Ascending aorta (tissue), 2 donors: Measurements from ENCODE around the gene ZNF41. TPM values are rescaled to one million over a fixed set of nuclear protein-coding genes. Genes with fewer than 3 reads are reported as not detected.
A peak's percentile ranks its signal among the peaks of the same experiment; 100 is the strongest.
"Not testable (repeated sequence)": the region's sequence is repeated elsewhere in the genome, so short reads cannot be mapped to it uniquely, and the experiment has no call there.

Source experiments
- DNase-seq, 2 donors: peaks; one replicate each; pipeline ENCODE4 v3.0.0-alpha.2; 2019; ENCODE audit warnings: low spot score in 2 of 2
- H3K27ac ChIP-seq, 2 donors: fragments of 200-600 bp; sonication (generic); one replicate each; pipeline ENCODE4 v1.5.1; 2016 to 2017; ENCODE audit warnings: mild to moderate bottlenecking in 1 of 2
- H3K27me3 ChIP-seq: fragments of 200-600 bp; sonication (generic); one replicate; pipeline ENCODE4 v1.5.1; 2017
- H3K36me3 ChIP-seq, 2 donors: fragments of 200-600 bp; sonication (generic); one replicate each; pipeline ENCODE4 v1.5.1; 2016
- H3K4me1 ChIP-seq, 2 donors: fragments of 200-600 bp; sonication (generic); one replicate each; pipeline ENCODE4 v1.5.1; 2016 to 2017; ENCODE audit warnings: mild to moderate bottlenecking in 1 of 2
- H3K4me3 ChIP-seq, 2 donors: fragments of 200-600 bp; sonication (generic); one replicate each; pipeline ENCODE4 v1.5.1; 2016 to 2017; ENCODE audit warnings: mild to moderate bottlenecking in 1 of 2
- H3K9me3 ChIP-seq, 2 donors: fragments of 200-600 bp; sonication (generic); one replicate each; pipeline ENCODE4 v1.5.1; 2016
- intact Hi-C: fragments of 100-400 bp; cut with DNase I; formaldehyde crosslinking; loops from one replicate; pipeline ENCODE4 v1.15.1; 2023
- total RNA-seq: library from RNA; depleted of rRNA; stranded (reverse); fragments of >200 nt; gene quantifications from one replicate; pipeline ENCODE4 v1.1.0, GENCODE V29; 2016
- TF ChIP-seq, protein P1 (sequence below), 3 experiments: fragments of 200-600 bp in 2 of 3; fragments of 450-650 bp in 1 of 3; sonication (generic) in 2 of 3; IDR thresholded peaks; one replicate each; pipeline ENCODE4 v1.5.1; 2016 to 2019; ENCODE audit warnings: antibody characterized with exemption in 3 of 3, mild to moderate bottlenecking in 1 of 3, moderate library complexity in 1 of 3

Gene ZNF41
- total RNA-seq, 1 donor from 2014 or later, result 2.7 TPM

DNA sequence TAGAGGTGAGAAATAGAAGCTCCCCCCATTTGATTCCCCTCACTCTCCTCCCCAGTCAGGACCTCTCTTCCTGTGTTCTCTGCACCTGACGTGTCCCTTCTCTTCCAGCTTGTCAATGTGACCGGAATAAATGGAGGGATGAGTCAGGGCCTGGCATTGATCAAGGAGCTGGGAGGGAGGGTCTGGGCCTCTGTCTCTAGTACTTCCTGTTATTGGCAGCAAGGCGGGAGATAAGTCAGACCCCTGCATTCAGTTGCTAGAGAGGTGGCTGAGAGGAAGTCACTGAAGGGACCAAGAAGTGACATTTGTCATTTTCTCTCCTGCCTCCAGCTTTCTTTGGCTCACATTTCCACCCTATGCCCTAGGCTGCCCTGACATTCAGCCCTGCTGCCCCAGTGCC, 35.1 kb upstream of the ZNF41 start:
- TF ChIP-seq, protein P1, sequence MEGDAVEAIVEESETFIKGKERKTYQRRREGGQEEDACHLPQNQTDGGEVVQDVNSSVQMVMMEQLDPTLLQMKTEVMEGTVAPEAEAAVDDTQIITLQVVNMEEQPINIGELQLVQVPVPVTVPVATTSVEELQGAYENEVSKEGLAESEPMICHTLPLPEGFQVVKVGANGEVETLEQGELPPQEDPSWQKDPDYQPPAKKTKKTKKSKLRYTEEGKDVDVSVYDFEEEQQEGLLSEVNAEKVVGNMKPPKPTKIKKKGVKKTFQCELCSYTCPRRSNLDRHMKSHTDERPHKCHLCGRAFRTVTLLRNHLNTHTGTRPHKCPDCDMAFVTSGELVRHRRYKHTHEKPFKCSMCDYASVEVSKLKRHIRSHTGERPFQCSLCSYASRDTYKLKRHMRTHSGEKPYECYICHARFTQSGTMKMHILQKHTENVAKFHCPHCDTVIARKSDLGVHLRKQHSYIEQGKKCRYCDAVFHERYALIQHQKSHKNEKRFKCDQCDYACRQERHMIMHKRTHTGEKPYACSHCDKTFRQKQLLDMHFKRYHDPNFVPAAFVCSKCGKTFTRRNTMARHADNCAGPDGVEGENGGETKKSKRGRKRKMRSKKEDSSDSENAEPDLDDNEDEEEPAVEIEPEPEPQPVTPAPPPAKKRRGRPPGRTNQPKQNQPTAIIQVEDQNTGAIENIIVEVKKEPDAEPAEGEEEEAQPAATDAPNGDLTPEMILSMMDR (IDR thresholded peaks at IDR 0.05), result no peak
- DNase-seq, result no peak
- intact Hi-C loops, result no loop called here
- no peaks in the 10 kb centered on the region for H3K4me1 ChIP-seq
- no peak overlapping the region for H3K4me3 ChIP-seq
- H3K36me3 ChIP-seq, result no peaks in the 10 kb centered on the region
- no peak overlapping the region for H3K27ac ChIP-seq
- H3K27me3 ChIP-seq, result no peaks in the 10 kb centered on the region
- H3K9me3 ChIP-seq, result peaks cover 0 to 4% of the 10 kb centered on the region in 2 donors

DNA sequence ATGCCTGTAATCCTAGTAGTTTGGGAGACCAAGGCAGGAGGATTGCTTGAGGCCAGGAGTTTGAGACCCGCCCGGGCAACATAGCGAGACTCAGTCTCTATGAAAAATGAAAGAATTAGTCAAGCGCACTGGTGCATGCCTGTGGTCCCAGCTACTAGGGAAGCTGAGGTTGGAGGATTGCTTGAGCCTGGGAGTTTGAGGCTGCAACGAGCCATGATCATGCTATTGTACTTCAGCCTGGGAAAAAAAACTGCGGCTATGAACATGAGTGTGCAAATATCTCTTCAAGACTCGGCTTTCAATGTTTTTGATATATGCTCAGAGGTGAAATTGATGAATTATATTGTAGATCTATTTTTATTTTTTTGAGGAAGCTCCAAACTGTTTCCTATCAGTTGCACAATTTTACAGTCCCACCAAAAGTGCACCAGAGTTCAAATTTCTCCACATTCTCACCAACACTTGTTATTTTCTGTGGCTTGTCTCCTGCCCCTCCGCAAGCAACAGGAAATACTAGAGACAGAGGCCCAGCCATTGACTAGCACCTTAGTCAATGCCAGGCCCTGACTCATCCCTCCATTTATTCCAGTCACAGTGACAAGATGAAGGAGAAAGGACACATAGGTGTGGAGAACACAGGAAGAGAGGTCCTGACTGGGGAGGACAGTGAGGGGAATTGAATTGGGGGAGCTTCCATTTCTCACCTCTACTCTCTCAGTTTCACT, 33.1 kb upstream of the ZNF41 start:
- Histone ChIP-seq H3K27ac (no peak overlapping the region), H3K4me3 (no peak overlapping the region), H3K9me3 (no peaks in the 10 kb centered on the region), H3K27me3 (no peaks in the 10 kb centered on the region), H3K4me1 (no peaks in the 10 kb centered on the region), H3K36me3 (no peaks in the 10 kb centered on the region)
- intact Hi-C loops, result no loop called here
- TF ChIP-seq, protein P1 (IDR thresholded peaks at IDR 0.05), result no peak
- DNase-seq, result no peak

DNA sequence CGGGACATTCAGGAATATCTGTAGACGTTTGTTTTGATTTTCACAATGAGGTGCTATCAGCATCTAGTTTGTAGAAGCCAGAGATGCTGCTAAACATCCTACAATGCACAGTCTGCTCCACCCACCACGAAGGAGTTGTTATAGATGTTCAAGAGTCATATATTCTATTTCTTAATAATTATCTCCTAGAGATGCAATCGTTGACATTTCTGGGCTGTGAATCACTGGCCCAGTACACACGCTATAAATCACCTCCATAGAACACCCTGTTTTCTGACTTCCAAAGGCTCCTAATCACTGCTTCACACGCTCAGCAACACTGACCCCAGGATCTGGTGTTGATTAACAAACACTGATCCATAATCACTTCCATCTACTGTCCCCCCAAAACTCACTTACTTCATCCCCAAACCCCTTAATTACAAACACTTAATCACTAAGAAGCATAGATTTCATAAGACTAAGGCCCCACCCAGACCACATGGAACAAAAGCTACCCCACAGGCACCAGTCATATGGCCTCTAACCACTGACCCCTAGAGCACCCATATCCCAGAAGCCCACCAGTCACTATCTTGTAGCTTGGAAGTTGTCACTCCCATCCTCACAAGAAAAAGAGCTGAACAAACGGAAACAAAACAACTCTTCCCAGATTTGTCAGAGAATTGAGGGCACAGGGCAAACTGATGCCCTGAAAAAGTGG, 31.7 kb upstream of the ZNF41 start:
- no peak for DNase-seq
- H3K36me3 ChIP-seq, result no peaks in the 10 kb centered on the region
- no peaks in the 10 kb centered on the region for H3K9me3 ChIP-seq
- H3K27me3 ChIP-seq, result no peaks in the 10 kb centered on the region
- H3K27ac ChIP-seq, result no peak overlapping the region
- intact Hi-C loops, result no loop called here
- H3K4me3 ChIP-seq, result no peak overlapping the region
- TF ChIP-seq, protein P1 (IDR thresholded peaks at IDR 0.05), result no peak
- H3K4me1 ChIP-seq, result no peaks in the 10 kb centered on the region

DNA sequence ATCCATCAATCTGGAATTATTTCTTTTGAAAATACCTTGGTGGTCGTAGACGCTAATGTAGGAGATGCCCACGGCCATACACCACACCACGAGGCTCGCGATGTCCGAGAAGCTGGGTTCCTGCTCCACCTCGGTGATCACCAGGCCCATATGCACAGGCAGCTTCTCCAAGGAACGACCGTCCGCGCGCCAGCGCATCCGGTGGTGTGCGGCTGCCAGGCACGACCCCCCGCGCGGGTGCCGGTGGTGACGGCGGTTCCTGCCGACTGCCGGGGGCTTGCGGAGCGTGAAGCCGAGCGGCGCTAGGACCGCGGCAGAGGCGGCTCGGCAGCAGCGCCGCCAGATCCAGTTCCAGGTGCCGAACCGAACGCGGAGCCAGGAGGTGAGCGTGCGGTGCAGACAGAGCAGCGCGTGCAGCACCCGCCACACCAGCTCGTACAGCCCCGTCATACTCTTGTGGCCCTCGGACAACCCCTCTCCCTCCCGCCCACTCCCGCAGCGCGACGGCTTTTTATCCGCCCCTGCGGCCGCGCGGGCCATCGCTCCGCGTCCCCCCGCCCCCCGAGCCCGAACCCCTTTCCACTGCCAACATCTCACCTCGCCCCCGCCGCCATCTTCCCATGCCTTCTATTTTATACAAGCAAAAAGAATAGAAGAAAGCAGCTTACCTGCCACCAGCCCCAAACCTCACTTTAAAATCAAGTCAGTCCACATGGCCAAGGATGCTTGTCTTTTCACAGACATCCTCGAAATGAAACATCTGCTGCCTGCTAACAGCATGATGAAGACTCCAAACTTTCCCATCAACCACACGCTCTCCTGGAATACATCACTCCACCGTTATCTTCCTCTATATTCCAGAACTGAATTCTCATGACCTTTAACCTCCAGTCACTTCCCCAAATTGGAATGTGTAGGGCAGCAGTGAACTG, 30.3 kb upstream of the ZNF41 start:
- not testable (repeated sequence) for H3K27ac ChIP-seq, H3K9me3 ChIP-seq

DNA sequence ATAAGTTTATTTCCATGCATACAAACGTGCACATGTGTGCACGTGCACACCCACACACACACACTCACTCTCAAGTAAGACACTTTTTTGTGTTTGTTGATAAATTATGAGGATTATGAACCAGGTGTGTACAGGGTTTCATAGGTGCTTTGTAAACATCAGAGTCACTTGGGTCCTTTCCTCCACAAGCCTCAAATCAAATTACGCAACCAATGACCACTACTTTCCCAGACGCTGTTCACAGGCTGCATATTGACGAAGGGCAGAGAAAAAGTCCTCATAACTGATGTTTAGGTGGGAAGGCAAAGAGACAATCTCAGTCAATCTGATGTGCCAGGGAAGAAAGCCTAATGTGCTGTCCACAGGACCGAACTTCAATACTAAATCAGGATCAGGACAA, 29.4 kb upstream of the ZNF41 start:
- H3K4me3 ChIP-seq, DNase-seq, intact Hi-C loops: not testable (repeated sequence)

More for the DNA sequence above, 30.3 kb upstream of the ZNF41 start:
- peak overlapping the region; percentile 47 to 59 for H3K4me3 ChIP-seq
- H3K4me1 ChIP-seq, DNase-seq, H3K36me3 ChIP-seq, H3K27me3 ChIP-seq, intact Hi-C loops: not testable (repeated sequence)

DNA sequence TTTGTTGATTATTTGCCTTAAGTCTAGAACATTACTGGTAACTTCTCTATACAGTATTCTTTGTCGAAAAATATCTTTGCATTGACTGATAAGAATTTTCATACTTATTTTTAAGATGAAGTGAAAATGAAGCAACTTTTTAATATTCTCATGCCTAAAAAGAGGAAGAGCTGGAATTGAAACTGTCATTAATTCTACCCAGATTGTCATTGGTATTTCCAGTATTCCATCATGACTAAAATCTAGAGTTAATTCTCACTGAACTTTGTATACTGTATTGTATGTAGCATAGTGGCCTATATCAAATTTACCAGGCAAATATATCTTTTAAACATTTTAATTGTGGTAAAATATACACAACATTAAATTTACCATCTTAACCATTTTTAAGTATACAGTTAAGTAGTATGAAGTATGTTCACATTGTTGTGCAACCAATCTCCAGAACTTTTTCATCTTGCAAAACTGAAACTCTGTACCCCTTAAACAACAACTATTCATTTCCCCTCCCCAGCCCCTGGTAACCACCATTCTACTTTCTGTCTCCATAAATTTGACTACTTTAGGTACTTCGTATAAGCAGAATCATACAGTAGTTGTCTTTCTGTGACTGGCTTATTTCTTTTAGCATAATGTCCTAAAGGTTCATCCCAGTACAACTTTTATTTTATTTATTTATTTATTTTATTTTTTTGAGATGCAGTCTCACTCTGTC, 24.3 kb upstream of the ZNF41 start:
- no peak overlapping the region for H3K4me3 ChIP-seq

More for the DNA sequence above, 29.4 kb upstream of the ZNF41 start:
- not testable (repeated sequence) for H3K9me3 ChIP-seq, H3K36me3 ChIP-seq, H3K4me1 ChIP-seq, H3K27me3 ChIP-seq, H3K27ac ChIP-seq

More for the DNA sequence above, 24.3 kb upstream of the ZNF41 start:
- Histone ChIP-seq H3K27me3 (no peaks in the 10 kb centered on the region), H3K27ac (no peak overlapping the region), H3K4me1 (no peaks in the 10 kb centered on the region), H3K9me3 (no peaks in the 10 kb centered on the region), H3K36me3 (no peaks in the 10 kb centered on the region)
- DNase-seq, result no peak
- intact Hi-C loops, result no loop called here
- TF ChIP-seq, protein P1 (IDR thresholded peaks at IDR 0.05), result no peak
